ENCODE measurements around the gene AFF4.

DNA sequence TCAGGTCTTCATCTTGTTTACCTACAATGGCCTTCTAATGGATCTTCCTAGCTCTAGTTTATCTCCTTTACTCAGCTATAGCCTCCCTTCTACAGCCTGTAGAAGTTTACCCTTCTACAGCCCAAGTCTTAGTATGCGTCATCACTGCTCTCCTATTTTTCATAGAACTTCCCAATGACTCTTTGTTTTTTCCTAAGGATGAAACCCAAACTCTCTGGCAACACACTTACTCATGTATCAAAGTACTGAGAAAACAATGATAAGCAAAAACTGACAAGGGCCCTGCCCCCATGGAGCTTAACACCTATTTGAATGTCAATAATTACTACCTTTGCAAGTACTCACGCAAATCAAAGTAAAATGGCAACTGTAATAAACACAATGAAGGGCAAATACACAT, 56.3 kb downstream of the AFF4 start:
- TF ChIP-seq PPARA (CRISPR knock-in tag; IDR thresholded peaks at IDR 0.05; ENCODE audit: borderline replicate concordance) = no peak
- TF ChIP-seq ZFP30 (CRISPR knock-in tag; IDR thresholded peaks at IDR 0.05) = no peak
- TF ChIP-seq, protein P1, sequence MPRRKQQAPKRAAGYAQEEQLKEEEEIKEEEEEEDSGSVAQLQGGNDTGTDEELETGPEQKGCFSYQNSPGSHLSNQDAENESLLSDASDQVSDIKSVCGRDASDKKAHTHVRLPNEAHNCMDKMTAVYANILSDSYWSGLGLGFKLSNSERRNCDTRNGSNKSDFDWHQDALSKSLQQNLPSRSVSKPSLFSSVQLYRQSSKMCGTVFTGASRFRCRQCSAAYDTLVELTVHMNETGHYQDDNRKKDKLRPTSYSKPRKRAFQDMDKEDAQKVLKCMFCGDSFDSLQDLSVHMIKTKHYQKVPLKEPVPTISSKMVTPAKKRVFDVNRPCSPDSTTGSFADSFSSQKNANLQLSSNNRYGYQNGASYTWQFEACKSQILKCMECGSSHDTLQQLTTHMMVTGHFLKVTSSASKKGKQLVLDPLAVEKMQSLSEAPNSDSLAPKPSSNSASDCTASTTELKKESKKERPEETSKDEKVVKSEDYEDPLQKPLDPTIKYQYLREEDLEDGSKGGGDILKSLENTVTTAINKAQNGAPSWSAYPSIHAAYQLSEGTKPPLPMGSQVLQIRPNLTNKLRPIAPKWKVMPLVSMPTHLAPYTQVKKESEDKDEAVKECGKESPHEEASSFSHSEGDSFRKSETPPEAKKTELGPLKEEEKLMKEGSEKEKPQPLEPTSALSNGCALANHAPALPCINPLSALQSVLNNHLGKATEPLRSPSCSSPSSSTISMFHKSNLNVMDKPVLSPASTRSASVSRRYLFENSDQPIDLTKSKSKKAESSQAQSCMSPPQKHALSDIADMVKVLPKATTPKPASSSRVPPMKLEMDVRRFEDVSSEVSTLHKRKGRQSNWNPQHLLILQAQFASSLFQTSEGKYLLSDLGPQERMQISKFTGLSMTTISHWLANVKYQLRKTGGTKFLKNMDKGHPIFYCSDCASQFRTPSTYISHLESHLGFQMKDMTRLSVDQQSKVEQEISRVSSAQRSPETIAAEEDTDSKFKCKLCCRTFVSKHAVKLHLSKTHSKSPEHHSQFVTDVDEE (CRISPR knock-in tag; IDR thresholded peaks at IDR 0.05) = no peak
- TF ChIP-seq, protein P2, sequence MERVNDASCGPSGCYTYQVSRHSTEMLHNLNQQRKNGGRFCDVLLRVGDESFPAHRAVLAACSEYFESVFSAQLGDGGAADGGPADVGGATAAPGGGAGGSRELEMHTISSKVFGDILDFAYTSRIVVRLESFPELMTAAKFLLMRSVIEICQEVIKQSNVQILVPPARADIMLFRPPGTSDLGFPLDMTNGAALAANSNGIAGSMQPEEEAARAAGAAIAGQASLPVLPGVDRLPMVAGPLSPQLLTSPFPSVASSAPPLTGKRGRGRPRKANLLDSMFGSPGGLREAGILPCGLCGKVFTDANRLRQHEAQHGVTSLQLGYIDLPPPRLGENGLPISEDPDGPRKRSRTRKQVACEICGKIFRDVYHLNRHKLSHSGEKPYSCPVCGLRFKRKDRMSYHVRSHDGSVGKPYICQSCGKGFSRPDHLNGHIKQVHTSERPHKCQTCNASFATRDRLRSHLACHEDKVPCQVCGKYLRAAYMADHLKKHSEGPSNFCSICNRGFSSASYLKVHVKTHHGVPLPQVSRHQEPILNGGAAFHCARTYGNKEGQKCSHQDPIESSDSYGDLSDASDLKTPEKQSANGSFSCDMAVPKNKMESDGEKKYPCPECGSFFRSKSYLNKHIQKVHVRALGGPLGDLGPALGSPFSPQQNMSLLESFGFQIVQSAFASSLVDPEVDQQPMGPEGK (CRISPR knock-in tag; IDR thresholded peaks at IDR 0.05; ENCODE audit: borderline replicate concordance) = no peak
- TF ChIP-seq, protein P3, sequence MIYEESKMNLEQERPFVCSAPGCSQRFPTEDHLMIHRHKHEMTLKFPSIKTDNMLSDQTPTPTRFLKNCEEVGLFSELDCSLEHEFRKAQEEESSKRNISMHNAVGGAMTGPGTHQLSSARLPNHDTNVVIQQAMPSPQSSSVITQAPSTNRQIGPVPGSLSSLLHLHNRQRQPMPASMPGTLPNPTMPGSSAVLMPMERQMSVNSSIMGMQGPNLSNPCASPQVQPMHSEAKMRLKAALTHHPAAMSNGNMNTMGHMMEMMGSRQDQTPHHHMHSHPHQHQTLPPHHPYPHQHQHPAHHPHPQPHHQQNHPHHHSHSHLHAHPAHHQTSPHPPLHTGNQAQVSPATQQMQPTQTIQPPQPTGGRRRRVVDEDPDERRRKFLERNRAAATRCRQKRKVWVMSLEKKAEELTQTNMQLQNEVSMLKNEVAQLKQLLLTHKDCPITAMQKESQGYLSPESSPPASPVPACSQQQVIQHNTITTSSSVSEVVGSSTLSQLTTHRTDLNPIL (CRISPR knock-in tag; IDR thresholded peaks at IDR 0.05; ENCODE audit: low read depth) = no peak
- TF ChIP-seq RARB (CRISPR knock-in tag; IDR thresholded peaks at IDR 0.05) = no peak
- TF ChIP-seq ZNF8 (CRISPR knock-in tag; IDR thresholded peaks at IDR 0.05) = no peak
- TF ChIP-seq TCF4 (CRISPR knock-in tag; IDR thresholded peaks at IDR 0.05; ENCODE audit: borderline replicate concordance) = no peak
- TF ChIP-seq ZNF70 (CRISPR knock-in tag; IDR thresholded peaks at IDR 0.05) = no peak
- no peak for TF ChIP-seq ARNTL (CRISPR knock-in tag; IDR thresholded peaks at IDR 0.05; ENCODE audit: borderline replicate concordance, low read depth)
- TF ChIP-seq, protein P4, sequence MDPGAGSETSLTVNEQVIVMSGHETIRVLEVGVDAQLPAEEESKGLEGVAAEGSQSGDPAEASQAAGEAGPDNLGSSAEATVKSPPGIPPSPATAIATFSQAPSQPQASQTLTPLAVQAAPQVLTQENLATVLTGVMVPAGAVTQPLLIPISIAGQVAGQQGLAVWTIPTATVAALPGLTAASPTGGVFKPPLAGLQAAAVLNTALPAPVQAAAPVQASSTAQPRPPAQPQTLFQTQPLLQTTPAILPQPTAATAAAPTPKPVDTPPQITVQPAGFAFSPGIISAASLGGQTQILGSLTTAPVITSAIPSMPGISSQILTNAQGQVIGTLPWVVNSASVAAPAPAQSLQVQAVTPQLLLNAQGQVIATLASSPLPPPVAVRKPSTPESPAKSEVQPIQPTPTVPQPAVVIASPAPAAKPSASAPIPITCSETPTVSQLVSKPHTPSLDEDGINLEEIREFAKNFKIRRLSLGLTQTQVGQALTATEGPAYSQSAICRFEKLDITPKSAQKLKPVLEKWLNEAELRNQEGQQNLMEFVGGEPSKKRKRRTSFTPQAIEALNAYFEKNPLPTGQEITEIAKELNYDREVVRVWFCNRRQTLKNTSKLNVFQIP (CRISPR knock-in tag; IDR thresholded peaks at IDR 0.05; ENCODE audit: borderline replicate concordance, low read depth) = no peak
- TF ChIP-seq GLIS3 (CRISPR knock-in tag; IDR thresholded peaks at IDR 0.05) = no peak
- no peak for TF ChIP-seq ZFP3 (CRISPR knock-in tag; IDR thresholded peaks at IDR 0.05)
